ENCODE results near the gene HOXB3.

The HOXB3 gene

DNA sequence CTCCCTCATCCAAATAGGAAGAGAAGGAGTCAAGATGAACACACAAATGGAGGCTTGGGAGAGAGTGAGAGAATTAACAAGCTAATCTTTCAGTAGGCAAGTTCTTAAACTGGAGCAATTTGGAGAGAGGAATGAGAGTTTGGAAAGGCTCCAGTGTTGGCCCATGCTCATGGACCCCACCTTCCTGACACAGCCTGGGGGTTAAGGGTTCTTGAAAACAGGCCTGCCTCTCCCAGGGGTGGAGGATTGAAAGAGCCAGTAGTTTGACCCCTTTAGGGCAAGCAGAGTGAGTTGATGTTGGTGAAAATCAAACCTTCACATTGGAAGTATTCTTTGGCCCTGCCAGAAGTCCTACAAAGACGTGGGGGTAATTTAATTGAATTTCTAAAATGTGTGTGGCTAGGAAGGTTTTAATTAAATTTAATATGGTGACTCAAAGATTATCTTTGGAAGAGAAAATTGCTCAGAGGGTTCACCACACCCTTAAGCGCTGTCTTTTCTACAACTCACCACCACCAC, 5.8 kb downstream of the HOXB3 start:
- no peak for DNase-seq

DNA sequence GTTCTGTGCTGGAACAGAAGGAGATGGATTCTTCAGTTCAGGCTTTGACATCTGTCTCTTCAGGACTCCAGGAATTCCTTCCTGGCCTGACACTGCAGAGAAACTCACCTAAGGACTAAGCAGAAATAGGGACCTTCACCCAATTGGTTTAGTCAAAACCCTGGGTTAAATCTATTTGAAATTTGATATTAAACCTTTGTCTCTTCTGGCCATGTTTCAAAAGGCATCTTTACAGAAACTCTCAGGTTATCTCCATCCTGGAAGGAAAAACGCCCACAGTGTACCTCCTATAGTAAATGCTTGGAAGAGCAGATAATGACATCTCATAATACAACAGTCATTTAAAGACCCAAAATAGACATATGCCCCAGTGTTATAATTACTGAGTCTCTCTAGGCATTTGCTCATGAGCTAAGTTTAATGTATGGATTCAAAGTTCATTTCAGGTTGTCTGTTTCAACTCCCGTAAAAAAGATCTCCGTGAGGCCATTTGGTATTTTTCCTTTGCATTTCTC, 6.3 kb downstream of the HOXB3 start:
- DNase-seq, result no peak

DNA sequence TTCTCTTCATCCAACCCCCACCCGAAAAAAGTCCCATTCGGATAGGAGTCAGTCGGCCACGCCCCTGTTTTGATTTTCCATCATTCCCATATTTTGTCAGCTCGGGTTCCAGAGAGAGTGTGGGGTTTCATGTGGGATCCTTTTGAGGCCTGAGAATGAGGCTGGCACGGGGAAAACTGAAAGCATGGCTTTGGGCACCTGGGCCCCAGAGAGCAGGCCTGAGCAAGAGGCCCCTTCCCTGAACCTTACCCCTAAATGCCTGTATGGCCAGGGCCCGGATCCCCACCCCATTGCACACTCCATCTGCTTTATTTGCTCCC, 7.3 kb downstream of the HOXB3 start:
- no peak for DNase-seq

DNA sequence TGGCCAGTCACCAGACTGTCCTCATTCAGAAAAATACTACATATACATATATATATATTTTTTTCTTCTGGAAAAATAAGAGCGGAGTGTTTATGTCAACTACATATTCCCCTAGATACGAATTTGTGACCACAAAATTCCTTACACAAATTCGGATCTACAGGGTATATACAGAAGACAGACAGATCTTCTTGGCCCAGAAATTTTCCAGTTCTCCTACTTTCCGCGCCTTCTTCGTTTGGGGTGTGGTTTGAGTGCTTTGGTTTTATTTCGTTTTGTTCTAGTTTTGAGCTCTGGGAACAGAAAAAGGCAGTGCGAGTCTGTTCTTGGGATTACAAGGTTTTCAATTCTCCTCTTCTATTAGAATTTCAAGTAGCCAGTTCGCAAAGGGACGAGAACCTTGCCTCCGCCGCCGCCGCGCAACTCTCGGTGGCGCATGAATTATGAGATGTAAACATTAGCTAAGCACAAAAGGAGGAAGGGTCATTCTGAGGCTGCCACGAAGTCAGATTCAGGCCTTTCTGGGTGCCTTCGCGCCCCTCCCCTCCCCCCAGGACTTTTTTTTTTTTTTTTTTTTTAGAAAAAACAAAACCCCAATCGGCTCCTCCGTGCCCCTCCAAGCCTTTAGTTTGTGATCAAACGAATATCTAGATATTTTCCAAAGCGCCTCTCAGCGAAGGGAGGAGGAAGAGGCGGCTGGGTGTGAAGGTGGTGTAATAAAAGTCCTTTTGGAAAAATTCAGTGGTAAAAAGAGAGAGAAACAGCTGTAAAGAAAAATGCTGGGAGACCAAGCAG, 10.1 kb downstream of the HOXB3 start:
- no peak for DNase-seq

DNA sequence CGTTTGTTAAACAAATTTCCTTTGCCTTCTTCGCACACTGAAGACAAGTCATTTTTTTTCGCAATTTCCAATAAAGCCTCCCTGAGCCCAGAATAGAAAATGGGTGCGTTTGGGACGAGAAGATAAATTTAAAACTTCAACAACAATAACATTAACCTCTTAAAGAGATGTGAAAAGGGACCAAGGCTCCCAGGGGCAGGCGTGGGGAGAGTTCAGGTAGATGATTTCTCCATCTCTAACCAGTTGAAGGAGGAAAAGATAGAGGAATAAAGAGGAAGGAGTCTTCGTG, 10.6 kb downstream of the HOXB3 start:
- no peak for DNase-seq

DNA sequence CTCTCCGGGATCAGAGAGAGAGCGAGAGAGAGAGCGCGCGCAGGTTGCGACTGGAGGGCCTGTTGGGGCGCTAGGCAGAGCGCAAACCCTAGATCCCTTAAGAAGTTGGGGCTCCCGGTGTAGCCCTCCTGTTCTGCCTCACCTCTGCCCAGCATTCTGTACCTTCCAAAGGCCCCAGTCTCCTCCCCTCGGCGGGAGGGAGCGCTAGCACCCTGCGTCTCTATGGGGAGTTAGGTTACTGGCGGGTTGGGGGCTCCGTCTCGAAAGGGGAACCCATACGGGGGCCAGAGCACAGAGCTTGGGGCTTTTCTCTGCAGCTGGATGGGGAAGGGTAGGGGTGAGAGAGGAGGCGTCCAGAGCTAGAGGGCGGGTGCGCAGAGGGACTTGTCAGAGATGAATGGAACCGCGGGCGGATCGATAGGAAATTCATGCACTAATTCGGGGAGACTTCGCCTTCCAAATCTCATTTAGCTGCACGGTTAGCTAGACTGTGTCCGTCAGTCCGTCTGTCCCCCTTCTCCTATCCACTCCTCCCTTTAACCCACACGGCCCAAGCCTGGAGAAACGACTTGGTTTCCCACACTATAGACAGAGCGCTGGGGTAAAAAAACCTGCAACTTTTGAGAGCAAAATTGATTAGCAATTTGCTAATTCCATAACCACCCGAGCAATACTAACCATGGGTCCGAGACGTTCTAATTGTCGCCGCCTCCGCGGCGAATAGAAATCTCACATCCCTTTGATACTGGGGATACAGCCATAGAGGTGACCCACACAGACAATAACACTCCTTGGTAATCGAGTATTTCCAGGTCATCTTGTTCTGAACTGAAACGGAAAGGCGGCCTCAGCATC, 11.2 kb downstream of the HOXB3 start:
- DNase-seq, result no peak

DNA sequence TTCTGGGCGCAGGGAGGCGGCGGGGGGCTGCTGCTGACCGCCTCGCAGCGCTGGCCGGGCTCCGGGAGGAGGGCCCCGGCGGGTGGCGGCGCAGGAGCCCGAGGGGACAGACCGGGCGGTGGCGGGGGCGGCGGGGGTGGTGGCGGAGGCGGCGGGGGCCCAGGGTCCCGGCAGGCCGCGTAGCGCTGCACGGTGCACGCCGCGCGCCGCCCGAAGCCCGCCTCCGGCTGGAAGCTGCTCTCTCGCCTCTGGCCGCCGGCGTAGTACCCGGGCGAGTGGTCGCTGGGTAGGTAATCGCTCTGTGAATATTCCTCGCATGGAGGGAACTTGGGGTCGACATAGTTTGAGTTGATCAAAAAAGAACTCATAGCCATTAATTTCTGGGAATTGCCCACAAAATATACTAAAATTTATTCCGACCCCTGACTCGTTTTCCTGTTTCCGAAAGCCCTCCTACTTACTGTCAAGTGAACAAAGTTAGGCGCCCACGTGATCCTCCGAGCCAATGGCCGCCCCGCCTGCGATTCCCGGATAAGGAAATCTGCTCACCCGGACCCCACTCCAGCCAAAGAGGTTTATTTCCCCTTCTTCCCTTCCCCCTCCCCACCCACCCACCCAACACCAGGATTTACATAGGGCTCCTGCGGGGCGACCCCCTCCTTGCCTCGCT, 12.0 kb downstream of the HOXB3 start, which contains the start of gene HOXB4:
Gene HOXB4, minus strand, starts transcription at position 405 of the 670 bp plus-strand sequence. Its CDS starts 31 bp downstream, at position 374.
- DNase-seq, result peak; percentile 87

DNA sequence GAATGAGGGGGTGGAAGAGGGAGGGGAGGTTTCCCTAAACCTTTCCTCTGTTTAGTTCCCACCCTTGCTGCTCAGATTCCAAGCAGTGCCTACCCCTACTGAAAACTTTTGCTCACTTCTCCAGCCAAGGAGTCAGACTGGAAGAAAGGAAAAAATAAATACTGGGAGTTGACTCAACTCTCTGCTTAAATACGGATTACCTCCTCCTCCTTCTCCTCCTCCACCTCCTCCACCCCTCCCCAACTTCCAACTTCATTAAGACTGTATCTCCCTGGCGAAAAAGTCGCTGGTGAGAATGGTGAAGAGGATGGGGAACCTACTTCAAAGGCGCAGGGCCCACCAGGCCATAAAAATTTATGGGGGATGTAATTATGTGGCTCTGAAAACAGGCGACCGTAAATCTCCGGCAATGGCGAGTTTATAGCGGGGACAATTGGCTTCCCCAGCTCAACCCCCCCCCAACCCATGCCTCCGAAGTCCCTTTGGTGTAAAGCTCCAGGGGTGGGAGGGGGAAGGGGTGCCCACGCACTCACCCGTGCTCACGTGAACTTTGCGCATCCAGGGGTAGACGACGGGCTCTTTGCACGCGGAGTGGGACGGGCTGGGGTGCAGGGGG, 12.6 kb downstream of the HOXB3 start:
- DNase-seq, result no peak

DNA sequence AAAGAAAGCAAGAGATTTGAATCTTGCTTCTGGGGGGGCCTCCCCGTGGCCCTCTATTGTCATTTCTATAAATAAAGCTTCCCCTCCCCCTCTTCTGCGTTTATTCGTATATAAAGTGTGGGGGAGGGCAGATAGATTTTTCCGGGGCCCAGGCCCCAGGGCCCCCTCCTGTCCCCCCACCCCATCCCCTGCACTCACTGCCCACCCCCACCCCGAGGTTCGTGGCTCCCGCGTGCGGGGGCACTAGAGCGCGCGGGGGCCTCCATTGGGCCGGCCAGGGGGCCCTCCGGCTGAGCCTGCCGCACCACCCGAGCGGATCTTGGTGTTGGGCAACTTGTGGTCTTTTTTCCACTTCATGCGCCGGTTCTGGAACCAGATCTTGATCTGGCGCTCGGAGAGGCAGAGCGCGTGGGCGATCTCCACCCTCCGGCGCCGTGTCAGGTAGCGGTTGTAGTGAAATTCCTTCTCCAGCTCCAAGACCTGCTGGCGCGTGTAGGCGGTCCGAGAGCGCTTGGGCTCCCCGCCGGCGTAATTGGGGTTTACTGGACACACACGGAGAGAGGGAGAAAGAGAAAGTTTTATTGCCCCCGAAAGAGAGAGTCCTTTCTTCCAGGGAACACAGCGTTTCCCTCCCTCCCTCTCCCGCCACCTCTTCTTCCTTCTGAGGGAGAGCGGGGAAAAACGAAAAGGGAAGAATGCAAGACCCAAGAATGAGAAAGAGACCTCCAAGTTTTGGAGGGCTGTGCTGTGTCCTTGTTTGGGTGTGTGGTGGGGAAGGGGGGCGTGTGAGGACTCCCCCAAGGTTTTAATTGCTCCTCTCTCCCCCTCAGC, 13.3 kb downstream of the HOXB3 start:
- DNase-seq, result no peak

DNA sequence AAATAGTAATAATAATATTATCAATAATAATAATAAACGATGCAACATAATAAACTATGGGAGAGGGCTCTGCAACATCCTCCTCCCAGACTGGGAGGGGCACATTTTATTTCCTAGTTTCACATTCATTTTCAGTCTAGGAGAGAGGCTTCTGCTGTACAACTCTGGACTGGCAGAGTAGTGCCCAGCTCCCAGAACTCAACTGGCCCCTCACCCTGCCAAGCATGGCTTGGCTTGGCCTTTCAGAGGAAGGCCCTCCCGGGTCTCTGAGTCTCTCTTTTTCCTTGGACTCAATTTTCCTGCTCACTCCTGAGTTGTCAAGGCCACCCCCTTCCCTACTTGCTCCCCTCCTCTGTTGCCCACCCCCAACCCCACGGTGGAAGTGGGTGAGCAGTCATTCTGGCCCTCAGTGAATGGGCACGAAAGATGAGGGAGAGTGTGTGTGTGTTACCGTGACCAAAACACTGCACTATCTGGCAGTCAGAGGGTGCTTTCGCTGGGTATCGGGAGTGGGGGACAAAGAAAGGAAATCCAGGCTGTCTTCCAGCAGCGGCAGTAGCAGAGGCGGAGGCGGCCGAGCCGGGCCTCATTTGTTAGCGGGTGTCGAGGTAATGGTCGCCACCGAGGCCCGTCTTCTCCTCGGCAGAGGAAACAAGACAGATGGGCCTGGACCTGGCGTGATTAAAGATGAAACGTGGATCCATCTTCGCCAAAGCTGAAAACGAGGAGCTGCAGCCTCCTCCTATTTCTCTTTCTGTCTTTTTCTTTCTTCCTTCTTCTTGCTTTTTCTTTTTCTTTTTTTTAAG, 14.2 kb downstream of the HOXB3 start:
- no peak for DNase-seq

DNA sequence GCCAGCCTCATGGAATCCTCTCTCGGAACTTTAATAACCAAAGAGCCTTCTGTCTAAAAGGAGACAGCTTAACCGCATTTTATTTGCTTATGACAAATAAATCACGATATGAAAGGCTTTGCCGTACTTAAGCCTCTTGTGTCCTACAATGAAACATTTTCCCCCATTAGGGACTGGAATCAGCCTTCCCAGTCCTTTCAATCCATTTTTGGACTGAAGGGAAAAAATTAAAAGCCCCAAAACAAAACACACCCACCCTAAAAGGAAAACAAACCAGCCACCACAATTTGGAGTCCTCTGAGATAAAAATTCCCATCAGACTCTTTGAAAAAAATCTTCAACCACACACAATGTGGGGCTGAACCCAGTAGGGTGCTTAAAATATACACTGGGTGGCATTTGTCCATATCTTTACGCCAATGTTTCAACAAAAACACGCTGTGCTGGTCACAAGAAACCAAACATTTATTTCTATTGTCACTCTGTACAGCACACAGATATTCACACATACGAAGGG, 14.9 kb downstream of the HOXB3 start:
- DNase-seq, result no peak

DNA sequence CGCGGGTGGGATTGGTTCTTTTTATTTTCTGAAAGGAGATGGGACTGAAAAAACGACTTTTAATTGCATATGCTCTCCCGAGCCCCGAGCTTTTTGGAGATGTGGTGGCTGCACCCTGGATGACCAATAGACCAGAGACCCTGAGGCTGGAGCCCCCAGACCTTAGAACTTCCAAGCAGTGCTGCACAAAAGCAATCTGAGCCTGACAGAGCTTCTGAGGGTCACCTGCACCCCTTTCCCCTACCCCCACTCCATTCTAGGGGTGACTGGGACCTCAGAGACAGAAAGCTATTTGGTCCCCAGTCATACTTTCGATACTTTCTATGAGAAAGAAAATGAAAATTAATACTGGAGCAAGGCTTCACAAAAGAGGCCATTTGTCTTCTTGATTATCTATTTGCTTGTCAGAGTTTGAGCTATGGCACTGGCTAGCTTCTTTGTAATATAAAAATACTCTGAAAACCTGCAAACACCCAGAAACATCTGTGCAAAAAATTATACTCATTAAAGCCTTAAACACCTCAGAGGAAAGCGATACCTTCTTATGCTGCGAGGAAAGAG, 15.5 kb downstream of the HOXB3 start:
- DNase-seq, result no peak

DNA sequence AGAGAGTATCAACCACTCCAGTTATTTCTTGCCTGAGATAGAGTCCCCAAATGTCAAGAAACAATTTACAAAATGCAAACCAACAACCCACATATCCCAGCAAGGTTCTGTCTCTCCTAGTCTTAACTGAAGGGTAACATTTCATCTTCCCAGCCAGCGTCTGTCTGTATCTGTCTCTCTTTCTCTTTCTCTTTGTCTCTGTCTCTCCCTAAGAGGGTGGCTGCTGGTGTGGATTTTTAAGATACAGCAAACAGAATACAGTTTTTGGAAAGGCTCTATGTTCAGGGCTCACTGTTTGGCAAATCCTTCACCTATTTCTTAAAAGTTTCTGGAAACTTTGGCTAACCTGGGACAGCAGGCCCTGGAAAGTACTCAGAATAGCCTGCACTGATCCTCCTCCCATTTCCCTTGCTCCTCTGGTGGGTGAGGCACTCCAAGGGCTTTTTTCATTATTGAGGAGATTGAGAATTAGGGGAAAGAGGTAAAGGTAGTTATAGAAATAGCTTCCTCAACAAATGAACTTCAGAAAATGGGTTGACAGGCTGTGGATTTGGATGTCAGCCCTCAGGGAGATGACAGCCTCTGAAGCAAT, 18.1 kb downstream of the HOXB3 start:
- DNase-seq, result no peak

DNA sequence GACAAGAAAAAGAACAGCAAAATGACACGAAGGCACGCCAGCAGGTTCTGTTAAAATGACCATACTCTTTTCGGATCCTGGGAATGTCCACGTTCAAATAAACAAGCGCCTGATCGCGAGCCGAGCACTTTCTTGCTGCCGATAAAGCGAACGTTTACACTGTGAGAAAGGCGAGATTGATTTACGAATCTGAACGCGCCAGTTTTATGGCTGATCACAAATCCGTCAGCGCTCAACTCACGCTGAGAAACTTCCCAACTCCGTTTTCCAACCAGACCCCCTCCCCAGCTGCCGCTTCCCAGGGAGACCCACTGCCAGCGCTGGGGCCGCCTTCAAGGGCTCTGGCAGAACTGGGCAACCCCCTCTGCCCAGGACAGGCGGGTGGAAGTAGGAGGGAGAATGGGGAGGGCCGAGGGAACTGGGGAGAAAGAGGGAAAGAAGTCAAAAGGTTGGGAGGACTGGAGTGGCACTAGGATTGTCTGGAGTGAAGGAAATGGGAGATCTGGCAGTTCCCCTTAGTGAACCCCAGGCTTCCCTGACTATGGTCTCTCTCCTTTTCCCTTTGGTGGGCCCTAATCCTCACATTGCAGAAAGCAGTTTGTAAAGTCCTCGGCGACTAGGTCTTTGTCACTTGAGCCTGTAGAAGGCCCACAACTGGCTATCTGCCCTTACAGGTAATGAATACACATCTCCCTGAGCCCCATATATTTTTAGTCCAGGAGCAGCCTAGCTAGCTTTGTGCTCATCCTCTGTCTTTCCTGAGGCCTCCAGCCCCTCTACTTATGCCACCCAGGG, 18.8 kb downstream of the HOXB3 start:
- DNase-seq, result no peak

DNA sequence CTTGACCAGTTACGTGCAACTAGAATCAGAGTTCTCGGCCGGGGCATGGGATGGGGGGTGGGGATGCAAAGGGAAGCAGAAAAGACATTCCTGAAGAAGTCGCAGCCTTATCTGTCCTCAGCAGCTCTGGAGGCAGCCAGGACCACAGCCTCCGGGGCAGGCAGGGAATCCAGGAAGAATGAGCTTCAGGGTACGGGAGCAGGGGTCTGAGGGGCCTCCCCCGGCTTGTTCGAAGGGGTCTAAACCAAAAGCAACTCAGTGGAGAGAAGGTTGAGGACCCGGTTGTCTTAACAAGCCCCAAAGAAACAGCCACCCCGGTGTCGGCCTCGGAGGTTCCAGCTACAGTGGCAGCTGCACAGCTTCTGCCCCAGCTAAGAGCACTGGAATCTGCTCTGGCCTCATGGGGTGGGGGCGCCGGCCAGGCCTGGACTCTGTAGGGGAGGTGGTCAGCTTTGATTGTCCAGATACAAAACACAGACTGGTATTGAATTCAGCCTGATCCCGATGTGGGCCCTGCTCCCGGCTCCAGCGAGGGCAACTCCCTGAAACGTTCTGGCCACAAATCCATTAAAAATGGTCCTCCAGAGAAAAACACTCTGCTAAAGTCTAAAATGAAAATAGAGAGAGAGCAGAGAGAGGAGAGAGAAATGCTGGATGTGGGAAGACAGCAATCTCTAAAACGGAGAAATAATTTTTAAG, 19.6 kb downstream of the HOXB3 start:
- DNase-seq, result no peak

DNA sequence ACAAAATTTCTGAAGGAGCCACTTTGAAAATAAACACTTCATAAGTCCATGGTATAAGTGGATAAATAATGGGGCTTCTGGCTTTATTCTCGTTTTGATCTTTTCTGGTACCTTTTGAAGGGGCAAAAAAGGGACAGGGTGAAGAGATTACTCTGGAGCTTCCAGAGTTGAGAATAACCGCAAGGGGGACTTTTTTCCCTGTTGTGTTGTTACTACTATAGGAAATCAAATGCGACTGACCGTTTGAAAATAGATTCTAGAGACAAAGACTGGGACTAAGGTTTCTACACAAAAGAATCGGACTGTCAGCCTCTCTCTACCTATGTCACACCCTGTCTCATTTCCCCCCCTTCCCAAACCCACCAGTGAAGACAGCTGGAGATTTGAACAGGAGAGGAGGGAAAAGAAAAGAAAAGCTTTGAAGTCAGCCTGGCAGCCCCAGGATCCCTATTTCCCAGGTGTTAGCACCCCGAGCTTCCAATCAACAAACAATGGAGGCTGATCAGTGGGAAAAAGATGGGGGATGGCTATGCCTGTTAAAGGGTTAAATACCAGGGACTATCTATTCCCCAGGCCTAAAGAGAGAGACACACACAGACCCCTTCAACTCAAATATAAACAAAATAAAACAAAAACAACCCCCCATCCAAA, 20.2 kb downstream of the HOXB3 start:
- no peak for DNase-seq

DNA sequence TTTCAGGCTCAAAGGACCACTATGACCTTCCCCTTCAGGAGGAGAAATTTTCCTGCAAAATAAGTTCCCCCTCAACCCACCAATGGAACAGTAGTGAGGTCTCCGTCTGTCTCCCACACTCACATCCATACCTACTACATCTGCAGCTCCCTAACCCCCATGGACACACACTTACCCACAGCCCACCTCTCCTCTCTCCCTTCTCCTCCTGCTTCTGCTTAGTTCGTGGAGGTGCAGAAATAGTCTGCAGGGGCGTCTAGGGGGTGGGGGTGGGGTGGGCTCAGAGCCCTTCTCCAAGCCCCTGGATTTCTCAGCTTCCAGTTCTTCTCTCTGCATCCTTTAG, 20.8 kb downstream of the HOXB3 start:
- DNase-seq, result no peak

Data from activated effector memory CD4-positive, alpha-beta T cell treated with anti-CD3 and anti-CD28 coated beads, Interleukin-2, amount 50 U/mL, for 16 hours (primary cell).